Stimulated activated CD8-positive, alpha-beta memory T cell treated with anti-CD3 and anti-CD28 coated beads, Interleukin-2, amount 100 ng/mL, for 48 hours (primary cell): Measurements from ENCODE around the gene MAP10.

ENCODE experiments used
- DNase-seq, 2 donors: peaks; one replicate each; pipeline ENCODE4 v3.0.0-alpha.2; 2020; ENCODE audit warnings: low read depth in 2 of 2

Gene MAP10

GRCh38 chr1:232795497-232796053 is 9.6 kb upstream of the MAP10 start:
- DNase-seq: no peak

GRCh38 chr1:232797856-232798510 is 7.2 kb upstream of the MAP10 start:
- no peak for DNase-seq

GRCh38 chr1:232798920-232799319 is 6.3 kb upstream of the MAP10 start:
- DNase-seq: no peak

- DNase-seq: no peak
These were observed 932 bp downstream of the MAP10 start for GRCh38 chr1:232806186-232806510.

- DNase-seq: no peak
These were observed 5.6 kb downstream of the MAP10 start for GRCh38 chr1:232810856-232811255.

- DNase-seq: no peak
These were observed 7.3 kb downstream of the MAP10 start for GRCh38 chr1:232812560-232812959.

GRCh38 chr1:232813097-232813496 is 7.9 kb downstream of the MAP10 start:
- no peak for DNase-seq

- no peak for DNase-seq
These were observed 8.5 kb downstream of the MAP10 start for GRCh38 chr1:232813760-232814159.

- DNase-seq: no peak
These were observed 11.1 kb downstream of the MAP10 start for GRCh38 chr1:232816324-232816723.

- DNase-seq: no peak
These were observed 12.8 kb downstream of the MAP10 start for GRCh38 chr1:232818040-232818439.

GRCh38 chr1:232820431-232820830 is 15.2 kb downstream of the MAP10 start:
- DNase-seq: no peak

GRCh38 chr1:232822530-232822929 is 17.3 kb downstream of the MAP10 start:
- no peak for DNase-seq

- DNase-seq: no peak
These were observed 21.1 kb downstream of the MAP10 start for GRCh38 chr1:232826318-232826717.

GRCh38 chr1:232830661-232831060 is 25.4 kb downstream of the MAP10 start:
- no peak for DNase-seq

- DNase-seq: no peak
These were observed 26.7 kb downstream of the MAP10 start for GRCh38 chr1:232831895-232832294.

GRCh38 chr1:232834066-232834465 is 28.9 kb downstream of the MAP10 start:
- no peak for DNase-seq

- no peak for DNase-seq
These were observed 29.9 kb downstream of the MAP10 start for GRCh38 chr1:232835166-232835565.

- no peak for DNase-seq
These were observed 31.9 kb downstream of the MAP10 start for GRCh38 chr1:232837087-232837486.

- no peak for DNase-seq
These were observed 36.8 kb downstream of the MAP10 start for GRCh38 chr1:232841823-232842565.

GRCh38 chr1:232844791-232845190 is 39.6 kb downstream of the MAP10 start:
- no peak for DNase-seq

- no peak for DNase-seq
These were observed 40.3 kb downstream of the MAP10 start for GRCh38 chr1:232845406-232845955.

GRCh38 chr1:232851532-232851931 is 46.3 kb downstream of the MAP10 start:
- DNase-seq: no peak
